Astrocyte (in vitro differentiated cells and primary cell): ENCODE measurements around the gene RALGAPB.

Experiments
- EZH2 ChIP-seq: IDR thresholded peaks from 2 replicates; pipeline ENCODE4 v1.6.1; 2012; ENCODE audit warnings: mild to moderate bottlenecking, low read length, inconsistent platforms; ENCODE audit not compliant: insufficient read depth
- TF ChIP-seq, protein P1 (sequence below): IDR thresholded peaks from 2 replicates; pipeline ENCODE4 v1.5.1; 2011; ENCODE audit warnings: low read depth, mild to moderate bottlenecking, inconsistent platforms, low read length, moderate library complexity; ENCODE audit not compliant: insufficient read depth

DNA sequence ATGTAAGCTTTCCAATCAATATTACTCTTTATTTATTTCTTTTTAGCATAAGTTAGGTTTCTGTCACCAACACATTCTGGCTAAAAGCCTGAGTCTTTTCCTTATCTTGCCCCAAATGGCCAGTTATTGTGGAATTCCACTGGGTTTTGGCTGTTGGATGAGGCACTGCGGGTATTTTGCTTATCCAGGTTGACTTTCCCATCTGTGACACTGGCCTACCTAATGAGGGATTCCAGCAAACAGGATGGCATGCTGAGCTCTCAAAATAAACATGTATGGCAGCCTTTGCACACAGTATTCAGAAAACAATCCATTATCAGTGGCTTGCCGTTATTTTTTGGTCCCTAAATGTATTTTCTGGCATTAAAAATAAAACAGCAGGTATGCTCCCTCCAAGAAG lies 6.5 kb upstream of the RALGAPB start:
- TF ChIP-seq, protein P1, sequence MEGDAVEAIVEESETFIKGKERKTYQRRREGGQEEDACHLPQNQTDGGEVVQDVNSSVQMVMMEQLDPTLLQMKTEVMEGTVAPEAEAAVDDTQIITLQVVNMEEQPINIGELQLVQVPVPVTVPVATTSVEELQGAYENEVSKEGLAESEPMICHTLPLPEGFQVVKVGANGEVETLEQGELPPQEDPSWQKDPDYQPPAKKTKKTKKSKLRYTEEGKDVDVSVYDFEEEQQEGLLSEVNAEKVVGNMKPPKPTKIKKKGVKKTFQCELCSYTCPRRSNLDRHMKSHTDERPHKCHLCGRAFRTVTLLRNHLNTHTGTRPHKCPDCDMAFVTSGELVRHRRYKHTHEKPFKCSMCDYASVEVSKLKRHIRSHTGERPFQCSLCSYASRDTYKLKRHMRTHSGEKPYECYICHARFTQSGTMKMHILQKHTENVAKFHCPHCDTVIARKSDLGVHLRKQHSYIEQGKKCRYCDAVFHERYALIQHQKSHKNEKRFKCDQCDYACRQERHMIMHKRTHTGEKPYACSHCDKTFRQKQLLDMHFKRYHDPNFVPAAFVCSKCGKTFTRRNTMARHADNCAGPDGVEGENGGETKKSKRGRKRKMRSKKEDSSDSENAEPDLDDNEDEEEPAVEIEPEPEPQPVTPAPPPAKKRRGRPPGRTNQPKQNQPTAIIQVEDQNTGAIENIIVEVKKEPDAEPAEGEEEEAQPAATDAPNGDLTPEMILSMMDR, result no peak
- TF ChIP-seq EZH2, result no peak
